ENCODE results near the gene MOCS1.
A peak's percentile ranks its signal among the peaks of the same experiment; 100 is the strongest.

The MOCS1 gene

DNA sequence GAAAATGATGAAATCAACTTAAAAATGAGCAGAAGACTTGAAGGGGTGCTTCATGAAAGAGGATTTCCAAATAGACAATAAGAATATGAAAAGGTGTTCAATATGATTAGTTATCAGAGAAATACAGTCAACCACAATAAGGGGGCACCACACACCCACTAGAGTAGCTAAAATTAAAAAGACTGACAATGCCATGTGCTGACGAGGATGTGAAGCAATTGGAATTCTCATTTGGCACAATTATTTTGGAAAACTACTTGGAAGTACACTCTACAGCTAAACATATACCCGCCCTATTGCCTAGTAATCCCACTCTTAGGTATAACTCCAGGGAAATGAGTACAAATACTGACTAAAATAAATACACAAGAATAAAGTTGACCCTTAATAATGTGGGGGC lies 45.0 kb downstream of the MOCS1 start:
- in situ Hi-C loops (cut with MboI; ENCODE audit: low pct_unique_long_range_greater_than_20kb, low sequenced_read_pairs): no loop called here
- no peak for DNase-seq

DNA sequence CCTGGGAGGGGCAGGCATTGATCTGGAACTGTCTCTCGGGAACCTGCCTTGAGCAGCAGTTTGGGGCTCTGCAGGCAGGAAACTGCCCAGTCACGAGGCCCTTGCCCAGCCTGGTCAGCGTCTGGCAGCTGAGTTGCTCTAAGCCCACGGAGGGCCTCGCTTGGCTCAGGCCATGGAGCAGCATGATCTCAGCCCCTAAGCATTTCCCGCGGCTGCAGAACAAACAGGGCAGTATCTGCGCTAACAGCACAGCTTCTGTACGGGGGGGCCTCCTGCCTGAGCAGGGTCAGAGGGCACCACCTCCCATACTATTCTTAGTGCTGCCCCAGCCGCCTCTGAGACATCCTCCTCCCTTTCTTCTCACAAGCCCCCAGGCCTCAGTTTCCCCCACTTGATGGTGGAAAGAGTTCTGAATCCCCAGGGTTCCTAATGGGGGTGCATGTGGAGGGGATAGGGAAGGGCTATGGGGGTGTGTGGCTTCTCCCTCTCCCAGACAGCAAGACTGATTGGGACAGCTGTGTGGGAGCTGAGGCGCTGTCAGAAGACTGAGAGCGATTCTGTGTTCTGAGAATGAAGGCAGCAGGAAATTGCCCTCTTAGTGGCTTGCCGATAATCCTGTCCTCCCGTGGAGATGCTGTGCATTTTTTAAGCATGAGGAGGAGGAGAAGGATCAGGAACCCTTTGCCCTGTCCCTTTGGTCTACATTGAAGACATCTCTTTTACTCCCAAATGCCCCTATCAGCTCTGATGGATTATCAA lies 46.4 kb downstream of the MOCS1 start:
- no peak for DNase-seq
- in situ Hi-C loops (cut with MboI; ENCODE audit: low pct_unique_long_range_greater_than_20kb, low sequenced_read_pairs): no loop called here

DNA sequence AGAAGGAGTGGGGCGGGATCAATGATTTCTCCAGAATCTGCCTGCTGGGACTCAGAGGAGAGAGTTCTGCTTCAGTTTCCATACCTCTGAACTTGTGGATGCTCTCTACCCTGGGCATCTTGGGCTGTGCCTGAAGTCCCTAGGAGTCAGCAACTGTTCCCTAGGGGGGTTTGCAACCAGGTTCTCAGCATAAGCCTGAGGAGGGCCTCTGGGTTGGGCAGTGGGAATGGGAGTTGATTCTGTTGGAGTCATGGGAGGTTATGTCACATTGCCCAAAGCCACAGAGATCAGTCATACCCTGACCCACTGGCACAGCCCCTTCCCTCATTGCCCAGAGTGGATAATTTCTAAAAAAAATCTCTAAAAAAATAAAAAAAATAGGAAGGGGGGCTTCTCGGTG lies 47.4 kb downstream of the MOCS1 start:
- no peak for DNase-seq
- in situ Hi-C loops (cut with MboI; ENCODE audit: low pct_unique_long_range_greater_than_20kb, low sequenced_read_pairs): no loop called here

DNA sequence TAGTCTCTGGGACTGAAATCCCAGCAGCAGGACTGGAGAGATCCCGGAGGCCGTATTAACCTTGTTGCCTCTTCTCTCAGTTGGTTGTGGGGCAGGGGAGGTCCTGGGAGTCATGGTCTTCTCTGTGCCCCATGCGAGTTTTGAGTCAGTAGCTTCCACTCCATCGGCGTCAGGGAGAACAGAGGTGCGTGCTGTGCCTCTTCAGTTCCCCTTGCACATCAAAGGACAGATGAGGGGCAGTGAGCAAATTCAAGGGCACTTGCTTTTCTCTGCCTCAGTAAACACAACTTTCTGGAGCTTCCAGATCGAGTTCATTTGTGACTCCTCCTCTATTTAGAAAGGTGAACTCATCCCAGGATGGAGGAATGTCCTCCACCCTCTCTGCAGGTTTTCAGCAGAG lies 48.6 kb downstream of the MOCS1 start:
- DNase-seq: no peak
- in situ Hi-C loops (cut with MboI; ENCODE audit: low pct_unique_long_range_greater_than_20kb, low sequenced_read_pairs): no loop called here

DNA sequence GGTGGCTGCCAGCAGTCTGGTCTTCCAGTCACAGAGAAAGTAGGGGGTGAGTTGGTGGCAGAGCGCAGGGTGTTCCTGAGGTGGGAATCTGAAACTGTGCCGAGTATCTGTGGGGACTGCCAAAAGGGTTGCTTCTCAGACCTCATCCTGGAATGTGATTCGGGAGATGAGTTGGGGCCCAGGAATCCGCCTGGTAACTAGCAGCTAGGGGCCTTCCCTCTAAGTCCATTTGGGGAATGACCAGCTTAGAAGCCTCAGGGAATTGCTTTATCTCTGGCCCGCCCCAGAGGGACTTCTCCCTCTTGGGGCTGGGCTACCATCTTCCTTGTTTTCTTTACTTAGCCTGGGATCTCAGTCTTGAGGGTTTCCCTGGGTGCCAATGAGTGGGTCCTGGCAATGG lies 49.6 kb downstream of the MOCS1 start:
- in situ Hi-C loops (cut with MboI; ENCODE audit: low pct_unique_long_range_greater_than_20kb, low sequenced_read_pairs): no loop called here
- DNase-seq: no peak

DNA sequence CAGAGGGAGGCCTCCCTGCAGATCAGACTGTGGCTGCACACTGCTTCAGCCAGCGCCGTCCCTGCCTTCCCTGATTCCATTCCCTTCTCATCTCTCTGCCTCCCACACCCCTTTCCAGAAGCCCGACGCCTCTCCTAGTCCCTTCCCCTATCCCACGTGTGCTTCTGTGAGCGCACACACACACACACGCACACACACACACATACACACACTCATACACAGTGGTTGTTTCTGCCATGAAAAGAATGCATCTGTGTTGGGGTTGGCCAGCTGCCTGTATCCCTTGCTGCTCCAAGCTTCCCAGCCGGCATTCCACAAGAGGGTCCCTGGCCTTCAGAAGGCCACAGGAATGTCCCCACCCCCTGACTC lies 51.7 kb downstream of the MOCS1 start:
- no peak for DNase-seq
- in situ Hi-C loops (cut with MboI; ENCODE audit: low pct_unique_long_range_greater_than_20kb, low sequenced_read_pairs): no loop called here

DNA sequence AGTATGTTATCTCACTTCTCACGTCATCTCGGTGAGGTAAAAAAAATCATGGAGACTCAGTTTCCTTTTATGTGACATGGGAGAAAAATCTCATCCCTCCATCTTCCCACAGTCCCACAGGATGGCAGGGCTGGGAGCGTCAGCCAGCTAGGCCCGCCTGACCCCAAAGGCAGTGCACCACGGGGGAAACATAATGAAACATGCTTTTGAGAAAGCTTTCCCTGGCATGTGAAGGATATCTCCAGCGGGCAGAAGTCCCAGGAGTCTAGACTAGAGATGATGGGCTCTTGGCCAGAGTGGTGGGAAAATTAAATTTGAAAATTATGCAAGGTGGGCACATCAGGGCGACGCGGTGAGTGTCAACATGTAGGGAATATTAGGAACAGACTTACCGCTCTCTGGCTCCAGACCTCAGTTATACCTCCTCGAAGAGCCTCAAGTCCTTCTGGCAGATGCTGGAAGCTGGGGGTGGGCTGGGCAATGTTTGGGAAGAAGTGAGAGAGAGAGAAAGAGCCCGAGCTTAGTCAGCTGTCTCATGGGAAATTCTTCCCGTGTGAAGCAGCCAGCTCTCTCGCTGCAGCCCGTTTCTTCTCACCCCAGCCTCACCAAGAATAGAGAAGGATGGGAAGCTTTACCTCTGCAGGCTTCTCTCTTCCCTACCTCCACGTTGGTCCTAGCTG lies 52.3 kb downstream of the MOCS1 start:
- DNase-seq: no peak
- in situ Hi-C loops (cut with MboI; ENCODE audit: low pct_unique_long_range_greater_than_20kb, low sequenced_read_pairs): no loop called here

DNA sequence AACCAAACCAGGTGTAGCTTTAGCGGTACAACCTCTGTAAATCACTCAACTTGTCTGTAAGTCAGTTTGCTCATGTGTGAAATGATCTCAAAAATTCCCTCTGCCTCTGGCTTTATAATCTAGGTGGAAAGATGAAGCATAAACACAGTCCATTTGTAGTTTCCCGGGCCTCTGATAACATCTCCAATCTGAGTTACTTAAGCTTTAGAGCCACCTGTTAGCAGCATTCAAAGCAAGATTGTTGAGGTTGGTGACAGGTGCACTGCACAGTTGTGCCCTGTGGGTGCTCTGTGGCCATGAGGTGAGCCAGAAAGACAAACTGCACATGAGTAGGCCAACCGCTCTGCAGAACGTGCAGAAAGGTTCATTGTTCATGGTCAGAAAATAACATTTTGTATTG lies 53.7 kb downstream of the MOCS1 start:
- in situ Hi-C loops (cut with MboI; ENCODE audit: low pct_unique_long_range_greater_than_20kb, low sequenced_read_pairs): no loop called here
- no peak for DNase-seq

DNA sequence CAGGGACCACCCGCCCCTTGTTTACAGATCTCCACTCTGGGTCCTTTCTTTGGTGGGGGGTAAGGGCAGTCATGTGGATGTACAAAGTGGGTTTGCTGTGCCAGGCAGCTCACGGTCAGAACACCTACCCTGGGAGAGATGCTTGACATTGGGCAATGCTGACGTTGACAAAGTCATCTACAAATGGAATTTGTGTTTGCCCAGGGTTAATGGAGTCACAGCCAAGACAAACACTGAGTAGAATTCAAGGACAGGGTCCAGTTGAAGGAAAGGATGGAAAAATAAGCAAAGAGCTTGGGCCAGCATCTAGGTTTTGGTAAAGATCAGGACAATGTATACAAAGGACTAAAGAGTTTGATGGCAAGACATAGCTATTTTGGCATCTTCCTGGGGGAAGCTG lies 54.7 kb downstream of the MOCS1 start:
- no peak for DNase-seq
- in situ Hi-C loops (cut with MboI; ENCODE audit: low pct_unique_long_range_greater_than_20kb, low sequenced_read_pairs): no loop called here

DNA sequence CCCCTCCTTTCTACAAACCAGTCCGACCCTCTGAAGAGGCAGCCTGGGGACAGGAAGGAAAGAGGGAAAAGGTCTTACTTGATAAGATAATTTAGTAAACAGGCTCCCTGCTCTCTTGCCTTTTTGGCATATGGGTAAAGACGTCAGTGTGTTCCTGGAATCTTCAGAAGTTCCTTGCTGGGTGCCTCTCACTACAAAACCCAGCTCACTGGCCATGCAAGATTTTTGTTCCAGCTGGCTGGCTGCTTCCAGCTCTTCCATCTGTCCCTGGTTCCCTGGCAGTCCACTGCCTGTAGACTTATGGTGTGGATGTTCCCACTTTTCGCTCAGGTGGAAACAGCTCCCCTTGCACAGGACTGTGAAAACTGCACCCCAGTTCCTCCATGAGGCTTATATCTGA lies 57.4 kb downstream of the MOCS1 start:
- no peak for DNase-seq
- in situ Hi-C loops (cut with MboI; ENCODE audit: low pct_unique_long_range_greater_than_20kb, low sequenced_read_pairs): no loop called here

DNA sequence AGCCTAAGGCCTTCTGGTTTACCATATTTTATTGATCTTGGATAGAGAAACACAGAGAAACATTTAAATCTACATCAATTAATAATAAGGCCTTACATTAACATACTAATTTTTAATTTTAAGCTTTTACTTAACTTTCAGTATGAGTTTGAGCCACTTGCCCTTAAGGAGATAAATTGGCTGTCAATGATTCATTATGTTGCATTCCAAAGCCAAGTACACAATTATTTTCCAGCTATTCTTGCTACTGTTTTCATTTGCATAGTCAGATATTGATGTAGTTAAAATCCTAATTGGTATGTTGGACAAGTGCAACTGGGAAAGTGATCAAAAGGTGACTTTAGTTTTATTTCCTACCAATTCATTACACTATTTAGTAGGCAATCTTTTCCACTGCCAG lies 58.2 kb downstream of the MOCS1 start:
- in situ Hi-C loops (cut with MboI; ENCODE audit: low pct_unique_long_range_greater_than_20kb, low sequenced_read_pairs): no loop called here
- DNase-seq: no peak

DNA sequence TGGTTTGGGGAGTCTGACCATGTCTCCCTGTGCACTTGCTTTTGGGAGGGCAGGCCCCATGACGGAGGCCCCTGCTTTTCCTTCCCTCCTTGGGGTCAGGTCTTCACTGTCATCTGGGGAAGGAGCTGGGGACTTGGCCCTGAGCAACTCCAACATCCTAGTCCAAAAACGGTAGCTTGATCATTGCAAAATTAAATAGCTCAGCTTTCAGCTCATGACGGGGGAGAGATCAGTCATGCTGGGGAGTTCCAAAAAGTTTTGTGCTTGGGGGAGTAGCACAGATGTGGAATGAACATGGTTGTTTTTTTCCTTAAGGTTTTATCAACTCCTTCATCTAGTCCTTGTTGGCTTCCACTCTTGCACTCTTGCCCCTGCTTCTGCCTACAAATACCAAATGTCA lies 60.8 kb downstream of the MOCS1 start:
- DNase-seq: no peak
- in situ Hi-C loops (cut with MboI; ENCODE audit: low pct_unique_long_range_greater_than_20kb, low sequenced_read_pairs): no loop called here

DNA sequence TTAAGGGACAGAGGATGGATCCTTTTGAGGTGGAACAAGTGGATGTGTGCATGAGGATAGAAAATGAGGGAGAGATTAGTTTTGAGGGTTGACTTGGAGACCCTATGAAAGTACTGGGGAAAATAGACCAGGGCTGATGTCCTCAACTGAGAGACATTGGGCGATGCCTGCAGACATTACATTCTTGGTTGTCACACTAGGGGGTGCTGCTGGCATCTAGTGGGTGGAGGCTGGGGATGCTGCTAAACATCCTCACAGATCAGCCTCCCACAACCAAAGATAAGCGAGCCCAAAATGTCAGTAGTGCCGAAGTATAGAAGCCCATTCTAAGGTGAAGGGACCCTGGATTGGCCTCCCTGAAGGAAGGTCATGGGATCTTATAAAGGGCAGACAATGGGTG lies 63.3 kb downstream of the MOCS1 start:
- in situ Hi-C loops (cut with MboI; ENCODE audit: low pct_unique_long_range_greater_than_20kb, low sequenced_read_pairs): no loop called here
- DNase-seq: no peak

DNA sequence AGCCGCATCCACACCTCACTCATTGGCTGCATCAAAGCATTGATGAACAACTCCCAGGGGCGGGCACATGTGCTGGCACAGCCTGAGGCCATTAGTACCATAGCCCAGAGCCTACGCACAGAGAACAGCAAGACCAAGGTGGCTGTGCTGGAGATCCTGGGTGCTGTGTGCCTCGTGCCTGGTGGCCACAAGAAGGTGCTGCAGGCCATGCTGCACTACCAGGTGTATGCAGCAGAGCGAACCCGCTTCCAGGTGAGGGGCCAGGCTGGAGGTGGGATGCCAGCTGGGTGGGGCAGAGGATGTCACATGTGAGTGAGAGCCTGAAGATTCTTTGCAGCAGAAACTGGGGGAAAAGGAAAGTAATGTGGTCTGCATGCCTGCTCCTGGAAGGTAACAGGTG lies 66.7 kb downstream of the MOCS1 start:
- DNase-seq: no peak
- in situ Hi-C loops (cut with MboI; ENCODE audit: low pct_unique_long_range_greater_than_20kb, low sequenced_read_pairs): no loop called here

DNA sequence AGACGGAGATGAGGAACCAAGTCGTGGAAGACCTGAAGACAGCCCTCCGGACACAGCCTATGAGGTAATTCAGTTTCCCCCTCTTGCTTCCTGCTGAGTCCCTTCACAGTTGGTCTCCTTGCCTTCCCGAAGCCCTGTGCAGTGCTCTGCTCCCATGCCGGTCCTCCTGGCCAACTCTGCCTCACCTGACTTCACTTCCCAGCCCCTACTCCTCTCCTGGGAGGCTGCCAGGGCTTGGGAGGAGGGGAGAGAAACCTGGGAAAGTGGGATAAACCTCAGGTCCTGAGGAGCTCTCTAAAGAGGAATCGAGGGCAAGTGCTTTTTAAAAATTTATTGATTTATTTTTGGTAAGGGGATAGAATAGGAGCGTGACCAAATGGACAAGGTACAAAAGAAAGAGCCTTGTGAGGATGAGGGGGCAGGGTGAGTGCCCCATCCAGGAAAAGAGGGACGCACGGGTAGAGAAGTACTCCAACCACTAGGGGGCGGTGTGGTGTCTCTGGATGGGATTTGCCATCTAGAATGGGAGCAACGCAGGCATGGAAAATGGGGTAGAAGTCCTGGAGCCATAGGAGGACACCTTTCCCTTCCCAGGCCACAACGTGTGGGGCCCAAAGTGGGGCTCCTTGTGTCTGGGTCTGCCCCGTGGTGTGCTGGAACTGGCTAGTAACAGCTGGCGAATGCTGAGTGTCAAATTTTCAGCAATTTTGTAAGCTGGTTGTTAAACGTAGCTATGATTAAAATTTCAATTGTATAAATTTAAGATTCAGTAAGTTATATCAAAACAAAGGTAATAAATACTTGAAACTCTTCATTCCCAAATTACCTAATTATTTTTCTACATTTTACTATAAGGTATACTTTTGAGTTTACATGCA lies 69.0 kb downstream of the MOCS1 start:
- in situ Hi-C loops (cut with MboI; ENCODE audit: low pct_unique_long_range_greater_than_20kb, low sequenced_read_pairs): no loop called here
- peak; percentile 47 for DNase-seq

DNA sequence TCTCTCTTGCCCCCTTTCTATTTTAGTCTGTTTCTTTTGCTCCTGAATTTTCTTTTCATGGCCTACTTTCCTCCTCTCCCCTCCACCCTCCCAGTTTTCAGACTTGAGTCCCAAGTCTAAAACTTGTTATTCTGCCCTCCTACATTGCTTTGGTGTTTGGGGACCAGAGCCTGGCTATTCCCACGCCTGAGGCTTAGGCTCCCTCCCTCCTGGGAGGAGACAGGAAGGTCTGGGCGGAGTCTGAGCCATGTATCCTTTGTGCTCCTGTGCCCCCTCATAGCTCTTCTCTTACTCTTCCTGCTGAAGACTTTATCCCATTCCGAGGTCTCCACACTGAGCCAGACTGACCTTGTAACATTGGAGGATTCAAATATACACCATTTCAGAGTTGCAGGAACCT lies 72.6 kb downstream of the MOCS1 start:
- DNase-seq: no peak
- in situ Hi-C loops (cut with MboI; ENCODE audit: low pct_unique_long_range_greater_than_20kb, low sequenced_read_pairs): no loop called here

DNA sequence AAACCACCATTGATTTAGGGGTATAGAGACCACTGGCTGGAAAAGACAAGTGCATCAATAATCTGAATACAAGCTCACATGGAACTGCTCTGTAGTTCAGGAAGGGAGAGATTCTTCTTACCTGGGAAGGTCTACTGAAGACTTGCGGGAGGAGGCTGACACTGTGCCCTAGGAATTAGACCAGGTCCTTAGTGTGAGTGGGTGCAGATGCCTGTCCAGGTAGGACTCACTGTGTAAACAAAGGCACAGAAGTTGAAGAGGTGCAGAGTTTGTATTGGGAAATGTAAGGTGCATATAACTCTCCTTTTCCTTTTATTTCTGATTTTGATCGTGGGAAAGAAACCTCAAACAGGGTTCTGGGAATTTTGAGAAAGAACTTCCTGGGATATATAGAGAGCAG lies 75.2 kb downstream of the MOCS1 start:
- no peak for DNase-seq
- in situ Hi-C loops (cut with MboI; ENCODE audit: low pct_unique_long_range_greater_than_20kb, low sequenced_read_pairs): no loop called here

DNA sequence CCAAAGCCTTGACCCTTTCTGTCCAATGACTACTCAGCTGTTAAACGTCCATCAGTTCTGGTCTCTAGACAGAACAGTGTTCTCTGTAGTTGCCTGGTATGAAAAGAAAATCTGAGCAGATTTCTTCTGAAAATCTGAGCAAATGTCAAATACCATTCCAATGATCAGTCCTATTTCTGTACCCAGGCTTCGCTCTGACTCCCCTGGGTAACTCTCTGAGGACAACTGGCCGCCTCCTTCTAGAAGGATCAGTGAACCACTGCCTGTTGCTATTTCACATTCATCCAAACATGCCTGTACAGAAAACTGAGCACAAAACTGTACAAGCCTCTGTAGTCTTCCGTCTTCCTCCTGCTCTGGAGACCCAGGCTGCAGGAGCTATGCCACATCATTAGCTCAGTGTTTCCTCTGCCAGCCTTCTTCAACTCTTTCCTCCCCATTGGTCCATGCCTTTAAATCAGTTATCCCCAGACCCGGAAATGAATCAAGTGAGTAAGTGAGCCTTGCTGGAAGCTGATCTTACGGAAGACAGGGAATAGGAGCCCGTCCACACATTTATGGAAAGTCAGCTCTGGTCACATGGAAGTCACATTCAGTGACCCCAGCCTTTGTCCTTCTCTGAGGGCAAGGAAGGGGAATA lies 78.8 kb downstream of the MOCS1 start:
- in situ Hi-C loops (cut with MboI; ENCODE audit: low pct_unique_long_range_greater_than_20kb, low sequenced_read_pairs): no loop called here
- DNase-seq: no peak
